ENCODE results near the gene PRLHR.
"Not testable (repeated sequence)": the region's sequence is repeated elsewhere in the genome, so short reads cannot be mapped to it uniquely, and the experiment has no call there.

Gene PRLHR

DNA sequence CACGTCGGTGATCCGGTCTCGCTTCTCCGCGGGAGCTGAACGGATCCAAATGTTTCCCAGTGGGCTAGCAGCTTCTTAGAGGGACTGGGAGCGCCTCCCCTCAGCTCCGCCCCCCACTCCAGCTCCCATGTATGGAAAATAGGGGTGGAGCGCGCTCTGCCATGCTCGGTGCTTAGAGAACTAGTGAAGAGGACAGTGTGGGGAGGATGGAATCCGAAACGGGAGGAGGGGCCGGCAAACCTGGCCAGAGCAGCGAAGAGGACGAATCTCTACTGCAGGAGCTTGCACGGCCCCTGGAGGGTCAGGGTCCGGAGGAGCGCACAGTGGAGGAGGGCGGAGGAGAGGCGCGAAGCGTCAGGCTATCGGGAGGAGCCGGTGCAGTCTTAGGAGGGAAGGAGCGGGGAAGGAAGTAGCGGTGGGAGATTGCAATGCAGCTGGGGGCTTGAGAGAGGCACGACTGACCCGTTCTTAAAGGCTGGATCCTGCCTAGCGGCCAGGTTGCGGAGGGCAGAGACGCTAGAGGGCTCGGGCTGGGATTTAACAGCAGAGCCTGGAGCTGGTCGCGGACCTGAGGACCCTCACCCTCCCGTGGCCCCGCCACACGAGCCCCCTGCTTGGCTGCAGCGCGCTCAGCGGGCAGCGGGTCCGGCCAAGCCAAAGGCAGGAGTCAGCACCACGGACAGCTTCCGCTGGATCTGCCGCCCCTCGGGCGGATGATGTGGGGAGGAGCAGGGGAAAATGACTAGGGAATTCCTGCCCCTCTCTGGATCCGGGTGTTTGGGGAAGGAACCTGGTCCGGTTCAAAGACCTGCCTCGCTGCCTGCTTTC, at the start of gene PRLHR:
PRLHR (minus strand) TSS at position 51 of the 828 bp plus-strand sequence. CDS start 404 bp downstream, outside the sequence.
- DNase-seq (ENCODE audit: extremely low read depth in 1 of 2, low read depth in 1 of 2), result no peak

DNA sequence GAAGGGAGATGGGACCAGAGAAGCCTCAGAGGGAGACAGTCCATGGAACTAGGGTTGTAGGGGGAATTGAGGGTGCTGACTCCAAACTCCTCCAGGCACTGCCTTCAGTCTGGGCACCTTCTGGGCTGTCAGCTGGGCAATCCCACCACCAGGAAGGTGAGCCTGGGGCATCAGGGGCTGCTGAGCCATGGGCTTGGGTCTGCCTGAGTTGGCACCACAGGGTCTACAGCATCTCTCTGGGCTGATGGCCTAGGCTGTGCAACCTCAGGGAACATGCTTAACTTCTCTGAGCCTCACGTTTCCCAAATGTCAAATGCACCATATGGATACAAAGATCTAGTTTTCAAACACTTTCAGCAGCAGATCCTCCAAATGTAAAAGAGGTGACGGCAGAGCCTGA, 46.8 kb upstream of the PRLHR start:
- DNase-seq (ENCODE audit: extremely low read depth in 1 of 2, low read depth in 1 of 2), result no peak

DNA sequence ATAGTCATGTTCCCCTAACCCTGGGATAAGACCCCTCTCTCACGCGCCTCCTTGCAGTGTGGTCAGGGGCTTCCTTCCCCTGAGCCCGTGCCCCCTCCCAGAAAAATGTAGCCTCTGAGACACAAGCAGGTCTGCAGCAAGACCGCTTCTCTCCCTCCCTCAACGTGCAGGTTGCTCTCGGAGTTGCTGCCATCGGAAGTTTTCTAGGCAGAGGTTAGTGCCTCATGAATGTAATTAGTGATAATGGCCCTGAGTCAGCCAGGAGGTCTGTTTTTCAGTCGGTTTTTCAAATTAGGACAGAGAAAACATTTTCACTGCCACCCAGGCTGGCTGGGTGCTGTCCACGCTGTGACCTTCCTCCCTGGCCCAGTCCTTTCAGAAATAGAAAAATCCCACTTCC, 43.2 kb upstream of the PRLHR start:
- no peak for DNase-seq (ENCODE audit: extremely low read depth in 1 of 2, low read depth in 1 of 2)

DNA sequence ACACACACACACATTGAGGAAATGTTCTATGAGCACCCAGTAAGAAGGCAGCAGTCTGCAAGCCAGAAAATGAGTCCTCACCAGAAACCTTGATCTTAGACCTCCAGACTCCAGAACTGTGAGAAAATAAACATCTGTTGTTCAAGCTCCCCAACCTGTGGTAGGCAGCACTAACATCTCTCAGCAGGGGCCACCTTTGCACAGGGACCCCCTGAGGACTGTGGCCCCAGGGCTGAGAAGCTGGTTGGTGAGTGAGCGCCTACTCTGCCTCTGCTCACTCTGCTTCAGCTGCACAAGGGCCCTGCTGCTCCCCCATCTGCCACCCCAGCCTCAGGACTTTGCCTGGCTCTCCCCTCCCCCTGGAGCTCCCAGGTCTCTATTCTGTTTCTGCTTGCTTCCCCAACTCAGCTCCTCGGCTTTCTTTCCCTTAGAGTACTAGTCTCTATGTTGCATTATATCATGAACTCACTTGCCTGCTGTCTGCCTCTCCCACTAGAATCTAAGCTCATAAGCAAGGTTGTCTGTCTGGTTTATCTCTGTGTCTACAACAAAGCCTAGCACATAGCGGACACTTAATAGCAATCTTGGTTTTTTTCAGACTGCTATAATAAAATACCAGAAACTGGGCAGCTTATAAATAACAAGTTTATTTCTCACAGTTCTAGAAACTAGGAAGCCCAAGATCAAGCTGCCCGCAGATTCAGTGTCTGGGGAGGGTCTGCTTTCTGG, 40.4 kb upstream of the PRLHR start:
- DNase-seq (ENCODE audit: extremely low read depth in 1 of 2, low read depth in 1 of 2), result no peak

DNA sequence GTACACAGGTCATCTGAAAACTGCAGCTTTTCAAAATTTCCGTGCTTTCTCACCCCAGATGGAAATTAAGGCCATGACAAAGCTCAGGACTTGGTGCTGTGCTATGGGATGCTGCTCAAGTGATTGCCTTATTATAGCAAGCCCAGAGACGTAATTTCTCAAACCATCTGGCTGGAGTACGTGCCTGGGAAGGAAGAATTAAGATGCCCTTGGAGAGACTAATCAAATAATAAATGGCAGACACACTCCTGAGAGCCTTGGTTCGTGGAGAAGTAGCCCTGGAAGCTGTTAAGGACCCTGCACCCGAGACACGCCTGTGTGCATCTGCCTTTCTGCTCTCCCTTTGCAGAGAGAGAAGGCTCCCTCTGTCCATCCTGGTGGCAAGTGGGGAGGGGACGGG, 38.3 kb upstream of the PRLHR start:
- no peak for DNase-seq (ENCODE audit: extremely low read depth in 1 of 2, low read depth in 1 of 2)

DNA sequence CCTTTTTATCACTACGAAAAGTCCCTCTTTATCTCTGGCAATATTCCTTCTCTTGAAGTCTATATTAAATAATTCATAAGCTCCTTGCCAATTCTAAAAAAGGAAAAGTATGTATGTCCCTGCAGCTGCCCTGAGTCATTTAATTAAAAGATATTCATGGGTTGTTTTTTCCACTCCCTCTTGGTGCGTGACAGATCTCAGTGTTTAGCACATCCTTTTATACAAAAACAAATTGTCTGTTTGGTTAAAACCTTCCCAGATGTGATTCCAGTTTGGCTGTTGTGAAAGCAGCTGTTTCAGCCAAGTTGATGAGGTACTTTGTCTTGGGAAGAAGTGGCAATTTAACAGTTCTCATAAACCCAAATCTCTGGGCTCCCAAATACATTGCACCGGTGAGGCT, 33.8 kb upstream of the PRLHR start:
- DNase-seq (ENCODE audit: extremely low read depth in 1 of 2, low read depth in 1 of 2), result no peak

DNA sequence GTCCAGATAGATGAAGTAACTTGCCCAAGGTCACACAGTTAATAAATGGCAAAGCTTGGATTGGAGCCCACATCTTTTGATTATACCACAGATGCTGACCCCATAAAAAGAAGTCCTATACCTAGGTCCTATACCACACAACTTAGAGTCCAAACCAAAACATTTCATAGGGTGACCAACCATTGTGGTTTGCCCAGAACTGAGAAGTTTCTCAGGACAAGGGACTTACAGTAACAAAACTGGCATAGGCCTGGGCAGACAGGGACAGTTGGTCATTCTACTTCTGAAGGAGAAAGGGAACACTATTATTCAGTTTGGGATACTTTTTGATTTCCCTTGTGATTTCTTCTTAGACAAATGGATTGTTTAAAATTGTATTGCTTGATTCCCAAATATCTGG, 32.9 kb upstream of the PRLHR start:
- no peak for DNase-seq (ENCODE audit: extremely low read depth in 1 of 2, low read depth in 1 of 2)

DNA sequence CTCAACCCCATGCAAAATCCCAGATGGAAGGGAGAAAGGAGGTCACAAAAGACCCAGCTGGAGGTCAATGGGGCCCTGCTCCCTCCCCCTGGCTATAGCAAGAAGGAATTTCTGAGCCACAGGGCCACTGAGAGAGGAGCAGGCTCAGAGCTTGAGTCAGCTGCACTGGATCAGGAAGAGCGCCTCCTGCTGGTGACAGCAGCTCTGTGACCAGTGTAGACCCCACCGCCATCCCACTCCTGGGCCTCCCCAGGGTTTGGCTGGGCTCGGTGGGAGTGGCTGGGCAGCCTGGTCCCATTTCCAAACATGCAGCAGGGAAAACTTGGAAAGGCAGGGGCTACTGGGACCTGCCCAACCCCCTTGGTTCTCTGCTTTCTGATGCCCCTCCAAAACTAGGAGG, 31.5 kb upstream of the PRLHR start:
- no peak for DNase-seq (ENCODE audit: extremely low read depth in 1 of 2, low read depth in 1 of 2)

DNA sequence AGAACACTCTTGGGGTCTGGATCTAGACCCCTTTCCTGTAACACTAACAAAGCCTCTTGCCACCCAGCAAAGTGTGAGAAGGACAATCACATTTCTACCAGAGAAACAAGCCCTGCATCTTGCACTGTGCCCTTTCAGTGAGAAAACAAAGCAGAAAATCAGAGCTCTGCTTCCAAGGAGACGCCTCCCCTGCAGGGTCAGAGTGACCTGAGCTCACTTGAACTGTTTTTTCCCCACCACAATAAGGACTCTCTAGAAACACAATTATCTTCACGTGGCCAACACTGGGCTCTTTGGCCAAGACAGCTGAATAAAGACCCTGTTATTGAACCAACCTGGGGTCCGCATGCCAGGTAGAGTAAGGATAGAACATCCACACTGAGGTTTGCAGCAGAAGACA, 30.1 kb upstream of the PRLHR start:
- no peak for DNase-seq (ENCODE audit: extremely low read depth in 1 of 2, low read depth in 1 of 2)

DNA sequence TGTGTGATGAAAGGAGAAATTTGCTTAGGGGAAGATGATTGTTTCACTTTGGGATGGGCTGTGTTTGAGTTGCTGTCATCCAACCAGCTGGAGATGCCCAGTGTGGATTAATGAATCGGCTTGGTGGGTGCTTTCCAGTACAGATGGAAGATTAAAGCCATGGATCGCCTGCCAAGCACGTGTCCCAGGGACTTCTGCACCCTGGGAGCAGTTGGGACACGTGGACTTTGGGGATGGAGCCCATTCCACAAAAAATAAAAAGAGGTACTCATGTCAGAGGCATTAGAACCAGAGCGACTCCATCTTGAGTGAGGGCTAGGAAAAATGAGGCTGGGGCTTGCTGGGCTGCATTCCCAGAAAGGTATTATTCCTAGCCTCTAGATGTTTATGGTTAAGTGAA, 29.3 kb upstream of the PRLHR start:
- DNase-seq (ENCODE audit: extremely low read depth in 1 of 2, low read depth in 1 of 2), result no peak

DNA sequence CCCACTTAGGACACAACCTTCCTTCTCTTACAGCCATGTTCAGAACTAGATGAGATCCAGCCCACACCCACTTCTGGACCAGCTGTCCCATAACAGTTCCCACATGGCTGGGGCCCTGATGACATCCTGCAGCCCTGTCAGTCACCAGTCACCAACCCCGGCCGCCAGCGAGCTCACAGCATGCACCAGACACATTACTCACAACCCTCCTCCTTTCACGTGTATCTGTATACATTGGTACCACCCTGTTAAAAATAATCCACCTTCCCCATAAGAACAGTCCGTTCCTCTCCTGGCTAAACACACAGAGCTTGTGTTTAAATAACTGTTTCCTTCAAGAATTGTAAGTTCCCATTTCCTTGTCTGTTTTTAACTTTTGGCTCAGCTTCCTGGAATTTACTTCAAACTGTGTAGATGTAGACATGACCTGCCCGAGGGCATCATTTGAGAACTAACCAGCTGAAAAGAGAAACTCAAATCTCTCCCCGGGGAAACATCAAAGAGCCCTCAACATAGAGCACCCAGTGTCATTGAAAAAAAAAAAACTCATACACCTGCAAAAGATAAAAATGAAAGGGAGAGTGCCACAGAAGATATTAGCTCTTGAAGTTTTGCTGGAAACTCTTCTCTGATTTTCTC, 26.0 kb upstream of the PRLHR start:
- DNase-seq (ENCODE audit: extremely low read depth in 1 of 2, low read depth in 1 of 2), result no peak

DNA sequence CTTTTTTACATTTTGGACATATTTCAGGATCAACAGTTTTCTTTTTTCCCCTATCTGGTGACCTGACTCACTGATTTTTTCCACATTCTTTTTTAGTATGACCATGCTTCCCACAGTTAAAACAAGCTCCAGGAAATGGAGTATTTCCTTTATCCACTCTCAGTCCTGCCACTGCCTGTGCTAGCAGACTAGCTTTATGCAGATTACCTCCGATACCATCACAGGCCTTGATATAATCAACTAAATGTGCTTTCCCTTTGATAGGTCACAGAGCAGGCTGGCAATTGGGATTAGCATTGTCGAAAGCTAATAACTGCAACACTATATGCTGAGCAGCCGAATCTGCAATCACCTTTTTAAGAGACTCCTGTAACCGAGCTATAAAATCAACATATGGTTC, 18.4 kb upstream of the PRLHR start:
- DNase-seq (ENCODE audit: extremely low read depth in 1 of 2, low read depth in 1 of 2), result not testable (repeated sequence)

DNA sequence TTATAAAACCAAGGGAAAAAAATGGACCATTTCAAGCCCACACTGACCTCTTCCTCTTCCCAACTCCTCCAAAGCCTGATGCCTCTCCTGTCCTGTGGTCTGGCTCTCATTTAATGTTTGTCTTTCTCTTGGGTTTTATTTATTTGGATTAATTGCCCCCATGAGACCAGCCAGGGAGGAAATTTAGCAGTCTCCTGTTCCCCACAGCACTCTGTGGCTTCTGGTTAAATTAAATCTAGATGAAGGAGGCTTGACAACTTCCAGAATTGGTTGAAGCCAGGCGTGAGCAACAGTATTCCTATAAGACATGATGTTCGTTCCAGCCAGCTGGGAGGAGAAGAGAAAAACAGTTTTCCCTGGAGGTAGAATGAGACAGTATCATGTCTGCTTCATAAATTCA, 15.1 kb upstream of the PRLHR start:
- no peak for DNase-seq (ENCODE audit: extremely low read depth in 1 of 2, low read depth in 1 of 2)

DNA sequence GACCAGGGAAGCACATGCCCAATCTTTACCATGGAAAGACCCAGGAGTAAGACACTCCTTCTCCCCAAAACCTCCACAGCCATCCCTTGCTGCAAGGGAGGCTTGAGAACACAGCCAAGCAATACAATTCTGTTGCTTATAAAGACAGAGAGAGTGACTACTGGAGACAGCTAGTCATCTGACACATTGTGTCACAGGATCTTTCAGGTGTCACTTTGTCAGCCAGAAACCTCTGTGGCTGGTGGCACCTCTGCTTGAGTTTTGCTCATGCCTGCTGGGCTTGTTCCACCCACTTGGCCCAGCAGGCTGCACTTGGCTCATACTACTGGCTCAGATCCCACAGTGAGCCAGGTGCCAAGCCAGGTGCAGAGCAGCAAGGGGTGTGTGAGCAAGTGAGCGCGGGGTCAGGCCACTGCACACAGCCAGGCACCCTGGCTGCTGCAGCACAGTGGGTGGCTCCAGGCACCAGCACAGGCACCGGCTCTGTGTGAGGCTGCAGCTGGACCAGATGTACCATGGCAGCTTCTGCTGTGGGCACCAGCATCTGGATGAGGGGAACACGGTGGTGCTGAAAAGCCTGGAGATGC, 12.4 kb upstream of the PRLHR start:
- DNase-seq (ENCODE audit: extremely low read depth in 1 of 2, low read depth in 1 of 2), result no peak

DNA sequence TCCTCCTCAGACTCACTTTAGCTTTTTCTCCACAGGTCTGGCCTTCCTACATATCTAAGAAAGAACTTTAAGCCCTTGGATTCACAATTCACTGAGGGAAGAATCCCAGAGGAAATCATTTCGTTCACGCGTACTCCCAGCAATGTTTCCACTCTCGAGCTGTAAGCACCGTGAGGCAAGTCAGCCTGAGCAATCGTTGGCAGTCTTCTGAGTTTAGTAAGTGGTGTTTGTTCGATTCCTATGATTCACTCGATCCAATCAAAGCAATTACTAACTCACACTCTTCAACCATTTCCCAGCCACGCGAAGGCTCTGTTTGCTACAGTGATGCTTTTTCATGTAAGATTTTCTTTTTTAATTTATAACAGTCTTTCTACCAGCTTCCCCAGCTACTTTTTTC, 10.2 kb upstream of the PRLHR start:
- DNase-seq (ENCODE audit: extremely low read depth in 1 of 2, low read depth in 1 of 2), result no peak

DNA sequence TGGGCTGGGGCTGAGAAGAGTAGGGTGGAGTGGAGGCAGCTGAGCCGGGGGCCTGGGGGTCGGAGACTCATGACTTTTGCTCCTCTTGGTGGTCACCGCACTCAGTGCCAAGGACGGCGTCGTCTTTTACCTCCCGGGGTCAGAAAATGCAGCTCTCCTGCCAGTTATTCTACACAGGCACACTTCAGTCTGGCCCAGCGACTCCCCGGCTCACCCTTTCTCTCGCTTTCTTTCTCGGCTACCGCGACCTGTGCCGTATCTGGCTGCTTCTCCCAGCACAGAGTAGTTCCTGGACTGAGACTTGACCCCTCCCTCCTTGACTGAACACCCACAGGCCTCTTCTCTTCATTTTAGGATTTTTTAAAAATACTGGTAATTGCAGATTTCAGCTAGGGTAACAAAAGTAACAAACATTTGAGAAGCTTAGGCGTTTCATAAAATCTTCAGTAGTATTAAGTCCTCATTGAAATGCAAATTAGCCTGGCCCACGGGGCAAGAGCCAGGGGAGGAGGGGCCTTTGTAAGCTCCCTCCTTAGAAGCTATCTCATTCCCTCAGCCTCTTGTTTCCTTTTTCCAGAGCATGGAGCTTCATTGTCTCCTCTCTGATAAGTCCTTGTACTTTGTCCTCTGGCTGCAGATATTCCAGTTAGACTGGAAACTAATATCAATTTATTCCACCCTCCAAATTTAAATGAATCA, 1.1 kb upstream of the PRLHR start:
- no peak for DNase-seq (ENCODE audit: extremely low read depth in 1 of 2, low read depth in 1 of 2)

DNA sequence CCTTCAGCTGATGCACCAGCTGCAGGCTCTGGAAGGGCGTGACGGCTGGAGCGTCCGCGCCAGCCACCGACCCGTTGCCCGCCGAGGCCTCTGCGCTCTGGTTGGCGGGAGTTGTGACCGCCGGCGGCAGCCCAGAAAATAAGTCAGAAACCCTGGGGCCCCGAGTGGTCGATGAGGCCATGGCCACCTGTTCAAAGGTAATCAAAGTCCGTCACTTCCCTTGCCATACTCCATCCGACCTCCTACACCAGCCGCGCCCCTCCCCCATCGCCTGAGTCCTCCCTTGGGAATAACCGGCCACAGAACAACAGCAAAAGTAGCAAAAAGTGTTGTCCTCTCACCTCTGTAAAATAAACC, 406 bp downstream of the PRLHR start:
- no peak for DNase-seq (ENCODE audit: extremely low read depth in 1 of 2, low read depth in 1 of 2)

DNA sequence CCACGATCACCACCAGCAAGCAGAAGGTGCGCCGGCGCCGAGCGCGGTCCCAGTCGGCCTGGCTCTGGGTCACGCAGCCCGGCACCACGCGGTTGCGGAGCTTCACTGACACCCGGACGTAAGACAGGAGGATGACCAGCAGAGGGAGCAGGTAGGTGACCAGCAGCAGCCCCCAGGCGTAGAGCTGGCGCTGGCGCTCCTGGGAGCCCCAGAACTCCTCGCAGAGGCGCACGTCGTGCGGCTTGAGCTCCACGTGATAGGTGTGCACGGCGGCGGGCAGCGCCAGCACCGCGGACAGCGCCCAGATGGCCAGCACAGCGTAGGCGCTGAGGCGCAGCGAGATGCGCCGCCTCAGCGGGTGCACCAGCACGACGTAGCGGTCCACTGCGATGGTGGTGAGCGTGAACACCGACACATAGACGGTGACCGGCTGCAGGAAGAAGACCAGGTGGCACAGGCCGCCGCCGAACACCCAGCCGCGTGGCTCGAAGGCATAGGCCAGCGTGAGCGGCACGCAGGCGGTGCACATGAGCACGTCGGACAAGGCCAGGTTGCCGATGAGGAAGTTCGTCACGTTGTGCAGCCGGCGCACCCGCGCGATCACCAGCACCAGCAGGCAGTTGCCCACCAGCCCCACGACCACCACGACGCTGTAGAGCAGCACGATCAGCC, 920 bp downstream of the PRLHR start:
- DNase-seq (ENCODE audit: extremely low read depth in 1 of 2, low read depth in 1 of 2), result peak; percentile 8 to 11

DNA sequence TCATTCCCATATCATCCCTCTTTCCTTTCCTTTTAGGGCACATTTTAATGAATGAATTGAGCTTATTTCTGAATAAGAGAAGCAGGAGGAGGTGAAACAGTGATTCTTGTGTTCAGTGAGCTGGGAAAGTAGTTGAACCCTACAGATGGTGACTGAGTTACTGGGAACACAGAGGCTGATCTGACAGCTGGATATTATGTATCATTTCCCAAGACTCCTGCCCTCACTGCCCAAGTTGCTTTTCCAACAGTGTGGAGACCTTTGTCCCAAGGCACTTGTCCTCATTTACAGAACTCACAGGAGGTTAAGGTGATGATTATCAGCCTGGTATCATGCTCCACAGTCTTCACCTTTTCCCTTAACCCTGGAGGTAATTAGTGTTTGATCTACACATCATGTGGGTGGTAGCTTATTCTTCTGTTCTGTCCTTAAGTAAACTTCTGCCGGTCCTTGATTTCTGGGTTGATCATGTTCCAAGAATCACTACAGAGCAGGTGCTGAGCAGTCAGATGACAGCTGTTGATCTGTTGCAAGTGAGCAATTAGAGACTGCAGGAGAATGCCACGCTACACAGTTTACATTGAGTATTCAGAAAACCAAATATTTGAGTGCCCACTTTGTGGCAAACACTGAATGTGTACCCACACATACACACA, 2.6 kb downstream of the PRLHR start:
- DNase-seq (ENCODE audit: extremely low read depth in 1 of 2, low read depth in 1 of 2), result no peak

DNA sequence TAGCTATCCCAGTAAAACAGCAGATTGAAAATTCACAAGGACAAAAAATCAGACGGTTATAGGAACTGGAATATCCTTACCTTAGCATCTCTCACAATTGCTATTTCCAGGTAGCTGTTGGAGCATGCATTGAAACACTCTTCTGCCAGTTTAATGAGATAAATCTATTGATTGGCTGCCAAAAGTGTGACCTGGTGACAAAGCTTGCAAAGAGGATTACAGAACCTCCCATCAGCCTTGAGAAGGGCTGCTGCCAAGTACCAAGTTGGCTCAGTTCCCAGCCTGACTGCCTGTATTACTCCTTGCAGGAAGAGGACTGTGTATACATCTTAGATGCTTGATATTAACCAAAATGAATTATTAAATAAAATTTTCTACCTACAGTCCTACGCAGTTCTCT, 5.1 kb downstream of the PRLHR start:
- no peak for DNase-seq (ENCODE audit: extremely low read depth in 1 of 2, low read depth in 1 of 2)

Data from stimulated activated CD8-positive, alpha-beta memory T cell treated with anti-CD3 and anti-CD28 coated beads, Interleukin-7, amount 100 ng/mL, for 48 hours (primary cell).